OCI-LY7 (cell line): ENCODE measurements around the gene PARP6. TPM values are rescaled to one million over a fixed set of nuclear protein-coding genes. Genes with fewer than 3 reads are reported as not detected.

Experiments used
- BruUV-seq: library from RNA; stranded (reverse); fragments of 400-500 nt; replicated peaks from 2 replicates; lab custom pipeline; 2021; lab: Mats Ljungman, UMichigan
- CTCF ChIA-PET: fragments of 300-600 bp; sonication (Branson Sonifier 250); formaldehyde crosslinking; loops from one replicate; lab custom pipeline; 2022; ENCODE audit warnings: antibody characterized with exemption; ENCODE audit not compliant: unreplicated experiment; lab: Charles Lee
- POLR2A ChIA-PET: fragments of 300-600 bp; sonication (Branson Sonifier 250); formaldehyde crosslinking; loops from one replicate; lab custom pipeline; 2022; ENCODE audit warnings: antibody characterized with exemption; lab: Charles Lee
- DNase-seq: peaks from one replicate; pipeline ENCODE4 v3.0.0-alpha.2; 2015; ENCODE audit warnings: low spot score
- H2AFZ ChIP-seq: fragments of 200-600 bp; sonication (generic), shearing (Covaris generic); 2 replicates; pipeline ENCODE4 v1.6.1; 2014; ENCODE audit warnings: mild to moderate bottlenecking, antibody characterized with exemption, low read length, moderate library complexity
- H3K27ac ChIP-seq: fragments of 200-600 bp; sonication (generic); 2 replicates; pipeline ENCODE4 v1.5.1; 2014; ENCODE audit warnings: mixed run types, low read depth, mild to moderate bottlenecking, moderate library complexity, low read length, inconsistent platforms; ENCODE audit not compliant: poor library complexity, severe bottlenecking
- H3K36me3 ChIP-seq: fragments of 200-600 bp; sonication (generic); 2 replicates; pipeline ENCODE4 v1.6.1; 2014; ENCODE audit warnings: mild to moderate bottlenecking, antibody characterized with exemption, low read length, moderate library complexity, mixed read lengths; ENCODE audit not compliant: insufficient read depth
- H3K4me1 ChIP-seq: fragments of 200-600 bp; sonication (generic); 2 replicates; pipeline ENCODE4 v1.5.1; 2014; ENCODE audit warnings: mild to moderate bottlenecking, low read length; ENCODE audit not compliant: insufficient read depth, poor library complexity, severe bottlenecking
- H3K4me2 ChIP-seq: fragments of 200-600 bp; sonication (generic); 2 replicates; pipeline ENCODE4 v1.6.1; 2014; ENCODE audit warnings: mild to moderate bottlenecking, low read length
- H3K4me3 ChIP-seq: fragments of 200-600 bp; sonication (generic); 2 replicates; pipeline ENCODE4 v1.5.1; 2014; ENCODE audit warnings: mild to moderate bottlenecking, low read depth, low read length; ENCODE audit not compliant: poor library complexity, severe bottlenecking
- H3K79me2 ChIP-seq: fragments of 200-600 bp; sonication (generic); 2 replicates; pipeline ENCODE4 v1.6.1; 2016; ENCODE audit warnings: low read depth, mild to moderate bottlenecking, low read length, moderate library complexity, mixed read lengths; ENCODE audit not compliant: insufficient read depth
- H3K9me2 ChIP-seq: fragments of 200-600 bp; sonication (generic); 2 replicates; pipeline ENCODE4 v1.6.1; 2016; ENCODE audit warnings: mild to moderate bottlenecking, low read length, mixed read lengths; ENCODE audit not compliant: insufficient read depth
- H3K9me3 ChIP-seq: fragments of 200-600 bp; sonication (generic); 2 replicates; pipeline ENCODE4 v1.6.1; 2014; ENCODE audit warnings: mild to moderate bottlenecking, mixed run types, low read length, mixed read lengths
- H4K20me1 ChIP-seq: fragments of 200-600 bp; sonication (generic); 2 replicates; pipeline ENCODE4 v1.6.1; 2014; ENCODE audit warnings: mild to moderate bottlenecking, antibody characterized with exemption, low read length, moderate library complexity, mixed read lengths; ENCODE audit not compliant: insufficient read depth
- CTCF ChIP-seq: fragments of 200-600 bp; sonication (generic); conservative IDR thresholded peaks from 2 replicates; pipeline ENCODE4 v1.5.1; 2014; ENCODE audit warnings: mild to moderate bottlenecking, antibody characterized with exemption, low read length, moderate library complexity, mixed read lengths
- EZH2phosphoT487 ChIP-seq: fragments of 200-600 bp; sonication (generic); IDR thresholded peaks from 2 replicates; pipeline ENCODE4 v1.6.1; 2018; ENCODE audit warnings: low read depth, borderline replicate concordance, mild to moderate bottlenecking, mixed run types, antibody characterized with exemption, low read length, moderate library complexity, mixed read lengths
- intact Hi-C: fragments of 100-400 bp; cut with micrococcal nuclease; formaldehyde crosslinking; loops from one replicate; pipeline ENCODE4 v1.10.0; 2022; ENCODE audit not compliant: unreplicated experiment
- total RNA-seq, 2 experiments: library from RNA; depleted of rRNA in 1 of 2; stranded (reverse); fragments of >200 nt in 1 of 2; shearing (Covaris generic) in 1 of 2; gene quantifications; 2 replicates each; pipeline ENCODE4 v1.2.3, GENCODE V29; 2014 to 2022

PARP6 gene
- total RNA-seq, 2 experiments from 2014 or later: 58.3 to 73.3 TPM

- Histone ChIP-seq H3K9me2 (no peaks in the 10 kb centered on the region), H4K20me1 (peaks cover 2% of the 10 kb centered on the region; the same call in 1 of the 2 replicates), H2AFZ (no peak overlapping the region), H3K79me2 (no peaks in the 10 kb centered on the region), H3K36me3 (peaks cover 12% of the 10 kb centered on the region), H3K9me3 (no peaks in the 10 kb centered on the region), H3K4me2 (no peak overlapping the region), H3K27ac (no peak overlapping the region), H3K4me1 (no peaks in the 10 kb centered on the region), H3K4me3 (no peak overlapping the region)
- intact Hi-C loops: no loop called here
- ChIA-PET CTCF (no interaction called here), POLR2A (interaction anchor here (0.5 to 1.1 kb wide), 2 partner anchors 18 to 35 kb away, joined by 4 to 5 read pairs; no protein-coding TSS in a partner anchor)
- no TSS peak for BruUV-seq
- DNase-seq: no peak
- no peak for TF ChIP-seq CTCF
- TF ChIP-seq EZH2phosphoT487: no peak
These were observed 78.4 kb downstream of the PARP6 start for GRCh38 chr15:72193836-72194396.

GRCh38 chr15:72192416-72192815, 79.9 kb downstream of the PARP6 start:
- H4K20me1 ChIP-seq: no peaks in the 10 kb centered on the region
- CTCF ChIA-PET: no interaction called here
- H3K4me3 ChIP-seq: no peak overlapping the region
- H3K9me2 ChIP-seq: no peaks in the 10 kb centered on the region
- POLR2A ChIA-PET: interaction anchor here (1.0 kb wide), 1 partner anchor 77 kb away, joined by 3 read pairs; no protein-coding TSS in a partner anchor
- BruUV-seq: no TSS peak
- no peaks in the 10 kb centered on the region for H3K4me1 ChIP-seq
- TF ChIP-seq CTCF: no peak
- no peak for TF ChIP-seq EZH2phosphoT487
- no peak overlapping the region for H2AFZ ChIP-seq
- intact Hi-C loops: no loop called here
- no peaks in the 10 kb centered on the region for H3K36me3 ChIP-seq
- H3K9me3 ChIP-seq: no peaks in the 10 kb centered on the region
- H3K27ac ChIP-seq: no peak overlapping the region
- no peak overlapping the region for H3K4me2 ChIP-seq
- no peaks in the 10 kb centered on the region for H3K79me2 ChIP-seq
- no peak for DNase-seq

Other genes with a start within 250 kb of the PARP6 start
- gene MYO9A, start 154.4 kb downstream of the PARP6 start, total RNA-seq (2014; rRNA removed; shearing (Covaris generic)): 26.2 and 26.4 TPM in 2 replicates
- gene MYO9A, start 154.4 kb downstream of the PARP6 start, total RNA-seq (2022): 119 and 125 TPM in 2 replicates
- gene SENP8, start 154.2 kb downstream of the PARP6 start, total RNA-seq (2014; rRNA removed; shearing (Covaris generic)): 0.69 and 2.8 TPM in 2 replicates
- gene SENP8, start 154.2 kb downstream of the PARP6 start, total RNA-seq (2022): 3.9 and 4.6 TPM in 2 replicates
- not detected in 2 replicates for gene GRAMD2A, start 74.8 kb downstream of the PARP6 start, total RNA-seq (2014; rRNA removed; shearing (Covaris generic))
- gene GRAMD2A, start 74.8 kb downstream of the PARP6 start, total RNA-seq (2022): not detected in 2 replicates
- 861 and 917 TPM in 2 replicates for gene PKM, start 41.4 kb downstream of the PARP6 start, total RNA-seq (2014; rRNA removed; shearing (Covaris generic))
- gene PKM, start 41.4 kb downstream of the PARP6 start, total RNA-seq (2022): 791 and 1,131 TPM in 2 replicates
- gene CELF6, start 47.6 kb upstream of the PARP6 start, total RNA-seq (2014; rRNA removed; shearing (Covaris generic)): 0.62 and 0.79 TPM in 2 replicates
- gene CELF6, start 47.6 kb upstream of the PARP6 start, total RNA-seq (2022): 0.78 TPM in 1 of 2 replicates, not detected in the other
- 36.2 and 51.3 TPM in 2 replicates for gene HEXA, start 103.5 kb upstream of the PARP6 start, total RNA-seq (2014; rRNA removed; shearing (Covaris generic))
- 80.2 and 82.6 TPM in 2 replicates for gene HEXA, start 103.5 kb upstream of the PARP6 start, total RNA-seq (2022)
- gene TMEM202, start 125.8 kb upstream of the PARP6 start, total RNA-seq (2014; rRNA removed; shearing (Covaris generic)): 1.1 TPM in 1 of 2 replicates, not detected in the other
- gene TMEM202, start 125.8 kb upstream of the PARP6 start, total RNA-seq (2022): not detected in 2 replicates
- 33.0 and 37.1 TPM in 2 replicates for gene ARIH1, start 201.8 kb upstream of the PARP6 start, total RNA-seq (2014; rRNA removed; shearing (Covaris generic))
- gene ARIH1, start 201.8 kb upstream of the PARP6 start, total RNA-seq (2022): 142 and 153 TPM in 2 replicates